H1 (cell line): ENCODE data around the gene TBC1D22A. TPM values are rescaled to one million over a fixed set of nuclear protein-coding genes. Genes with fewer than 3 reads are reported as not detected.

Source experiments
- CTCF ChIA-PET: fragments of 300-600 bp; sonication (Branson Sonifier 250); formaldehyde crosslinking; loops from one replicate; lab custom pipeline; 2021; ENCODE audit not compliant: partially characterized antibody; lab: Charles Lee
- POLR2A ChIA-PET: fragments of 300-600 bp; sonication (Branson Sonifier 250); formaldehyde crosslinking; loops from one replicate; lab custom pipeline; 2021; ENCODE audit warnings: inconsistent platforms; ENCODE audit not compliant: partially characterized antibody; lab: Charles Lee
- DNase-seq, 2 experiments: peaks; one replicate each; pipeline versions ENCODE4 v3.0.0 to v3.0.0-alpha.2; 2010 to 2022; ENCODE audit warnings: low spot score in 2 of 2, low read depth in 1 of 2, mixed read lengths in 1 of 2
- FAIRE-seq: peaks from 2 replicates; lab custom pipeline; 2011; peaks lifted over from hg19 to GRCh38; lab: Jason Lieb, UNC
- H2AFZ ChIP-seq: 2 replicates; pipeline ENCODE4 v1.8.1; 2012; ENCODE audit warnings: low read length, inconsistent platforms
- H2AK5ac ChIP-seq: 2 replicates; pipeline ENCODE4 v1.6.1; 2013; ENCODE audit warnings: low read depth, low read length
- H2BK120ac ChIP-seq: replicated peaks from 2 replicates; pipeline ENCODE3; 2013; ENCODE audit warnings: low read depth, low read length, inconsistent platforms
- H2BK12ac ChIP-seq: 2 replicates; pipeline ENCODE4 v1.6.1; 2013; ENCODE audit warnings: low read depth, low read length
- H2BK15ac ChIP-seq: 2 replicates; pipeline ENCODE4 v1.6.1; 2013; ENCODE audit warnings: low read length
- H2BK20ac ChIP-seq: 2 replicates; pipeline ENCODE4 v1.6.1; 2013; ENCODE audit warnings: low read length
- H2BK5ac ChIP-seq: 2 replicates; pipeline ENCODE4 v1.6.1; 2013; ENCODE audit warnings: low read depth, low read length
- H3K14ac ChIP-seq: 2 replicates; pipeline ENCODE4 v1.6.1; 2013; ENCODE audit warnings: inconsistent platforms; ENCODE audit not compliant: insufficient read length
- H3K18ac ChIP-seq: 2 replicates; pipeline ENCODE4 v1.6.1; 2013; ENCODE audit warnings: low read length; ENCODE audit errors: extremely low read depth
- H3K23ac ChIP-seq: 2 replicates; pipeline ENCODE4 v1.6.1; 2013; ENCODE audit warnings: inconsistent platforms; ENCODE audit not compliant: insufficient read length
- H3K23me2 ChIP-seq: 2 replicates; pipeline ENCODE4 v1.6.1; 2013; ENCODE audit warnings: low read depth, low read length
- H3K27ac ChIP-seq: 2 replicates; pipeline ENCODE4 v1.6.1; 2011; ENCODE audit warnings: low read depth, low read length, inconsistent platforms
- H3K27me3 ChIP-seq, 4 experiments: replicated peaks in 1 of 4; 1 replicate in 1 of 4; 2 replicates in 3 of 4; pipeline versions ENCODE4 v1.6.1 to v1.8.1; 2011 to 2013; ENCODE audit warnings: low read length in 3 of 4, mild to moderate bottlenecking in 3 of 4, inconsistent platforms in 2 of 4, mixed read lengths in 2 of 4, moderate library complexity in 1 of 4; ENCODE audit not compliant: control insufficient read depth in 3 of 4, insufficient read depth in 3 of 4; ENCODE audit errors: extremely low read depth in 1 of 4
- H3K36me3 ChIP-seq, 4 experiments: 2 replicates each; pipeline versions ENCODE4 v1.6.1 to v1.8.1; 2011 to 2013; ENCODE audit warnings: mild to moderate bottlenecking in 4 of 4, low read length in 3 of 4, moderate library complexity in 2 of 4, control low read depth in 1 of 4, inconsistent platforms in 1 of 4; ENCODE audit not compliant: insufficient read depth in 4 of 4, control insufficient read depth in 2 of 4
- H3K4ac ChIP-seq: replicated peaks from 2 replicates; pipeline ENCODE3; 2013; ENCODE audit warnings: low read length, low read depth, mixed read lengths, inconsistent platforms; ENCODE audit not compliant: insufficient read length
- H3K4me1 ChIP-seq, 4 experiments: replicated peaks in 1 of 4; 1 replicate in 1 of 4; 2 replicates in 3 of 4; pipeline versions ENCODE4 v1.6.1 to v1.8.1; 2011 to 2013; ENCODE audit warnings: low read length in 3 of 4, inconsistent platforms in 2 of 4, mixed read lengths in 1 of 4; ENCODE audit not compliant: insufficient read depth in 4 of 4, control insufficient read depth in 3 of 4
- H3K4me2 ChIP-seq, 2 experiments: 2 replicates each; pipeline versions ENCODE4 v1.6.1 to v1.8.1; 2011 to 2013; ENCODE audit warnings: low read depth in 2 of 2, low read length in 2 of 2, control low read depth in 1 of 2, inconsistent platforms in 1 of 2, mild to moderate bottlenecking in 1 of 2; ENCODE audit not compliant: insufficient read depth in 1 of 2
- H3K4me3 ChIP-seq, 4 experiments: fragments of 200-600, 300-600 bp in 1 of 4; sonication (generic), shearing (Covaris generic), sonication (Bioruptor Twin) in 1 of 4; 2 replicates each; pipeline versions ENCODE4 v1.5.1 to v1.8.1; 2011 to 2016; ENCODE audit warnings: low read length in 4 of 4, low read depth in 3 of 4, control low read depth in 2 of 4, inconsistent platforms in 2 of 4, mild to moderate bottlenecking in 2 of 4, mixed read lengths in 1 of 4, moderate library complexity in 1 of 4; ENCODE audit not compliant: insufficient read depth in 2 of 4; ENCODE audit errors: extremely low read depth in 1 of 4
- H3K56ac ChIP-seq: replicated peaks from 2 replicates; pipeline ENCODE3; 2013; ENCODE audit warnings: low read depth, mild to moderate bottlenecking, mixed read lengths, low read length, inconsistent platforms; ENCODE audit not compliant: insufficient read length
- H3K79me1 ChIP-seq: 2 replicates; pipeline ENCODE4 v1.6.1; 2013; ENCODE audit warnings: low read depth, low read length, control low read depth
- H3K79me2 ChIP-seq, 2 experiments: 2 replicates each; pipeline versions ENCODE4 v1.6.1 to v1.8.1; 2012 to 2013; ENCODE audit warnings: low read length in 2 of 2, mild to moderate bottlenecking in 2 of 2, inconsistent platforms in 1 of 2; ENCODE audit not compliant: insufficient read depth in 2 of 2, control insufficient read depth in 1 of 2
- H3K9ac ChIP-seq, 4 experiments: replicated peaks in 1 of 4; 1 replicate in 1 of 4; 2 replicates in 3 of 4; pipeline versions ENCODE4 v1.6.1 to v1.8.1; 2011 to 2013; ENCODE audit warnings: low read depth in 3 of 4, low read length in 3 of 4, control low read depth in 2 of 4, mild to moderate bottlenecking in 2 of 4, moderate library complexity in 2 of 4, inconsistent platforms in 1 of 4; ENCODE audit errors: extremely low read depth in 1 of 4
- H3K9me3 ChIP-seq, 2 experiments: 2 replicates each; pipeline versions ENCODE4 v1.6.1 to v1.8.1; 2012 to 2013; ENCODE audit warnings: mild to moderate bottlenecking in 2 of 2, moderate library complexity in 2 of 2, control low read depth in 1 of 2, inconsistent platforms in 1 of 2, low read depth in 1 of 2, low read length in 1 of 2, mixed read lengths in 1 of 2; ENCODE audit not compliant: insufficient read depth in 2 of 2
- H4K20me1 ChIP-seq, 2 experiments: replicated peaks in 1 of 2; 2 replicates each; pipeline versions ENCODE3 to v1.8.1; 2011 to 2013; ENCODE audit warnings: inconsistent platforms in 2 of 2, low read length in 2 of 2, mild to moderate bottlenecking in 1 of 2; ENCODE audit not compliant: insufficient read depth in 2 of 2, control insufficient read depth in 1 of 2
- H4K5ac ChIP-seq: 2 replicates; pipeline ENCODE4 v1.6.1; 2013; ENCODE audit warnings: low read length, low read depth, mixed read lengths, inconsistent platforms; ENCODE audit not compliant: insufficient read length
- H4K8ac ChIP-seq: 2 replicates; pipeline ENCODE4 v1.8.0; 2013; ENCODE audit warnings: mild to moderate bottlenecking, moderate library complexity, low read length, inconsistent platforms; ENCODE audit not compliant: insufficient read depth; ENCODE audit errors: extremely low read depth
- H4K91ac ChIP-seq: replicated peaks from 2 replicates; pipeline ENCODE3; 2013; ENCODE audit warnings: low read length, mixed read lengths, inconsistent platforms; ENCODE audit not compliant: insufficient read length
- BACH1 ChIP-seq: IDR thresholded peaks from 2 replicates; pipeline ENCODE4 v1.6.1; 2012; ENCODE audit warnings: low read length, improper control_type of control experiment
- BCL11A ChIP-seq, 2 experiments: IDR thresholded peaks; one replicate each; pipeline ENCODE4 v1.6.1; 2011; ENCODE audit warnings: low read depth in 2 of 2, low read length in 2 of 2, mild to moderate bottlenecking in 2 of 2
- CHD1 ChIP-seq: IDR thresholded peaks from 2 replicates; pipeline ENCODE4 v1.6.1; 2012; ENCODE audit warnings: low read depth, low read length, improper control_type of control experiment
- EZH2 ChIP-seq: fragments of 200-600 bp; sonication (generic); IDR thresholded peaks from 2 replicates; pipeline ENCODE4 v1.7.1; 2012; ENCODE audit warnings: low read depth, mild to moderate bottlenecking, moderate library complexity, low read length, inconsistent platforms; ENCODE audit not compliant: severe bottlenecking
- KDM1A ChIP-seq: fragments of 200-600, 300-600 bp; sonication (generic); IDR thresholded peaks from 2 replicates; pipeline ENCODE4 v1.7.1; 2016; ENCODE audit warnings: mild to moderate bottlenecking, low read length, borderline replicate concordance
- KDM5A ChIP-seq: fragments of 200-600 bp; IDR thresholded peaks from 2 replicates; pipeline ENCODE4 v1.7.1; 2012; ENCODE audit warnings: mild to moderate bottlenecking, low read length, inconsistent platforms, mixed read lengths
- MAFK ChIP-seq: IDR thresholded peaks from 2 replicates; pipeline ENCODE4 v1.6.1; 2012; ENCODE audit warnings: low read depth, mild to moderate bottlenecking, improper control_type of control experiment, low read length
- PHF8 ChIP-seq: fragments of 200-600 bp; sonication (generic); conservative IDR thresholded peaks from 2 replicates; pipeline ENCODE4 v1.7.1; 2012; ENCODE audit warnings: low read depth, mild to moderate bottlenecking, inconsistent platforms, low read length, moderate library complexity
- RFX5 ChIP-seq: IDR thresholded peaks from 2 replicates; pipeline ENCODE4 v1.6.1; 2011; ENCODE audit warnings: low read depth, low read length, improper control_type of control experiment, borderline replicate concordance
- SIRT6 ChIP-seq: IDR thresholded peaks from one replicate; pipeline ENCODE4 v1.7.1; 2012; ENCODE audit warnings: low read length, inconsistent platforms
- SRF ChIP-seq: IDR thresholded peaks from 2 replicates; pipeline ENCODE4 v1.6.1; 2011; ENCODE audit warnings: mild to moderate bottlenecking, low read depth, low read length, moderate library complexity
- SUZ12 ChIP-seq: fragments of 200-600 bp; sonication (generic); IDR thresholded peaks from 2 replicates; pipeline ENCODE4 v1.6.1; 2012; ENCODE audit warnings: mild to moderate bottlenecking, inconsistent platforms, low read length, moderate library complexity, mixed read lengths
- ZNF274 ChIP-seq: IDR thresholded peaks from 2 replicates; pipeline ENCODE4 v1.7.0; 2012; ENCODE audit warnings: low read length, borderline replicate concordance; ENCODE audit errors: extremely low read depth
- WGBS, 2 experiments: shearing (Covaris generic) in 1 of 2; methylation state at CpG; one replicate each; pipeline versions ENCODE4 v1.1.6 to v1.1.7; 2013 to 2015; ENCODE audit warnings: low lambda C conversion rate in 2 of 2, mixed read lengths in 2 of 2, inconsistent platforms in 1 of 2, low coverage in 1 of 2, missing lambda C conversion rate in 1 of 2; ENCODE audit not compliant: insufficient replicate concordance in 2 of 2, insufficient coverage in 1 of 2, insufficient read length in 1 of 2; ENCODE audit errors: extremely low coverage in 1 of 2, missing lambda C conversion rate in 1 of 2; 5-methylcytosine and 5-hydroxymethylcytosine counted together
- polyA plus RNA-seq, 7 experiments: library from polyadenylated mRNA; depleted of rRNA in 3 of 7; stranded (reverse) in 5 of 7; unstranded in 2 of 7; fragments of >200 nt in 5 of 7; fragments of 200-250 nt in 2 of 7; gene quantifications; 1 replicate in 5 of 7; 2 replicates in 1 of 7; 4 replicates in 1 of 7; pipeline versions ENCODE4 v1.2.1 to v1.2.3, GENCODE V29; 2011 to 2013; ENCODE audit warnings: missing spikeins in 2 of 7, mixed read lengths in 2 of 7
- total RNA-seq: library from RNA; stranded (reverse); fragmentation: NEBNext Ultra II Directional; extraction: Animal tissue kit (Norgen Biotek cat#: 25700); gene quantifications from 2 replicates; pipeline ENCODE4 v1.2.1, GENCODE V29; 2021
- TF ChIP-seq, protein P1 (sequence below): IDR thresholded peaks from 2 replicates; pipeline ENCODE4 v1.6.1; 2012; ENCODE audit warnings: inconsistent platforms

Gene TBC1D22A
- total and polyA plus RNA-seq, 2 of the 8 experiments (the other 6 are each of a cell fraction or from before 2014, with no cell fraction given), result 11.9 to 18.4 TPM

DNA sequence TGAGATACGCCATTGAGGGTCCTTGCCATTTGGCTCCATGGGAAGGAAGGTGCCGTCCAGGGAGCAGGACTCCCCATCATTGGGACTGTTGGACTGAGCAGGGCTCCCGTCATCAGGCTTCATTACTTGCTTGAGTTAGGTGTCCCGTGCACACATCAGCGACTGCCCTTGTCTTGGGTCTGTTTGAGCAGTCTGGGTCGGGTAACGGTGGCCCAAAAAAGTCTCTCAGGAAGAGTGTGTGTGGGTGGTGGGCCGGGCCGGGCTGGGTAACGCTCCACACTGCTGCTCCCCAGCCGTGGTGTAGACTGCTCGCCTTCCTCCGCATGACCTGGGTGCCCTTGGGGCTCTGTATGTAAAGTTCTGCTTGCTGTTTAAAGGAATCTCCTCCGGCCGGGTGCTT lies 293.5 kb downstream of the TBC1D22A start:
- H3K4ac ChIP-seq, result no peak overlapping the region
- no peak overlapping the region; the same call in 1 of the 2 replicates for H4K8ac ChIP-seq
- no peak overlapping the region for H2AFZ ChIP-seq
- no peak overlapping the region for H3K14ac ChIP-seq
- H4K91ac ChIP-seq, result no peak overlapping the region
- WGBS, 2 experiments, result 94% methylated on average over 15 of the region's 15 CpGs; no CpG with 5 or more reads in 1 of the 2 experiments
- no peak overlapping the region for H3K9ac ChIP-seq
- no peak overlapping the region for H3K27ac ChIP-seq
- no peak overlapping the region for H3K56ac ChIP-seq
- peaks cover 0 to 2% of the 10 kb centered on the region in 2 experiments for H4K20me1 ChIP-seq
- no peak overlapping the region for H2BK20ac ChIP-seq
- no peaks in the 10 kb centered on the region for H3K79me2 ChIP-seq
- no peak overlapping the region for H2BK12ac ChIP-seq
- no peak overlapping the region for H2BK5ac ChIP-seq
- ChIA-PET POLR2A (no interaction called here), CTCF (interaction anchor here (0.6 to 1.6 kb wide), 2 partner anchors 46 to 98 kb away, joined by 3 to 4 read pairs; no protein-coding TSS in a partner anchor)
- FAIRE-seq (no peak), DNase-seq (no peak)
- H3K79me1 ChIP-seq, result no peaks in the 10 kb centered on the region
- H3K23me2 ChIP-seq, result no peaks in the 10 kb centered on the region
- H3K9me3 ChIP-seq, result no peaks in the 10 kb centered on the region
- H2BK120ac ChIP-seq, result no peak overlapping the region
- no peak overlapping the region for H2BK15ac ChIP-seq
- no peaks in the 10 kb centered on the region; a peak in 1 of 8 replicates for H3K36me3 ChIP-seq
- no peak overlapping the region for H3K18ac ChIP-seq
- no peaks in the 10 kb centered on the region for H3K27me3 ChIP-seq
- H3K4me3 ChIP-seq, result no peak overlapping the region
- H3K4me1 ChIP-seq, result peaks cover 0 to 3% (median 2%) of the 10 kb centered on the region in 4 experiments; a peak in 3 of 7 replicates
- H3K4me2 ChIP-seq, result no peak overlapping the region
- no peak overlapping the region for H4K5ac ChIP-seq
- no peak overlapping the region for H2AK5ac ChIP-seq
- no peak overlapping the region for H3K23ac ChIP-seq
- no peak for TF ChIP-seq RFX5
- TF ChIP-seq EZH2, result no peak
- TF ChIP-seq SUZ12, result no peak
- TF ChIP-seq BACH1, result no peak
- no peak for TF ChIP-seq ZNF274
- no peak for TF ChIP-seq BCL11A (IDR thresholded peaks at IDR 0.05; ENCODE audit: low read depth in 2 of 2, low read length in 2 of 2)
- TF ChIP-seq MAFK, result no peak
- no peak for TF ChIP-seq KDM5A
- no peak for TF ChIP-seq SIRT6
- TF ChIP-seq, protein P1, sequence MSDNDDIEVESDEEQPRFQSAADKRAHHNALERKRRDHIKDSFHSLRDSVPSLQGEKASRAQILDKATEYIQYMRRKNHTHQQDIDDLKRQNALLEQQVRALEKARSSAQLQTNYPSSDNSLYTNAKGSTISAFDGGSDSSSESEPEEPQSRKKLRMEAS, result no peak
- TF ChIP-seq CHD1, result no peak
- TF ChIP-seq SRF, result no peak
- no peak for TF ChIP-seq PHF8
- no peak for TF ChIP-seq KDM1A
